ENCODE measurements around the gene GOLGA8N. TPM values are rescaled to one million over a fixed set of nuclear protein-coding genes. Genes with fewer than 3 reads are reported as not detected.

The GOLGA8N gene
- total RNA-seq, 6 experiments from 2014 or later, result 3.2 to 32.1 (median 6.0) TPM

- no peak for ATAC-seq
- H3K9me3 ChIP-seq, result no peaks in the 10 kb centered on the region
- H3K27ac ChIP-seq, result no peak overlapping the region
- DNase-seq, result no peak
- H3K4me1 ChIP-seq, result peaks cover 0 to 3% (median 0%) of the 10 kb centered on the region in 4 donors
- intact Hi-C loops (cut with DNase I), result no loop called here
- H3K36me3 ChIP-seq, result no peaks in the 10 kb centered on the region
- no peaks in the 10 kb centered on the region for H3K27me3 ChIP-seq
- no peak for TF ChIP-seq CTCF (IDR thresholded peaks at IDR 0.05)
- TF ChIP-seq POLR2A (IDR thresholded peaks at IDR 0.05), result no peak
- no peak overlapping the region for H3K4me3 ChIP-seq
- 57% methylated on average over 5 of the region's 5 CpGs for WGBS (ENCODE audit: insufficient coverage, low coverage, low lambda C conversion rate, missing lambda C conversion rate)
Measured at GRCh38 chr15:32646291-32646690, 53.0 kb downstream of the GOLGA8N start.

GRCh38 chr15:32649342-32649741 lies 56.1 kb downstream of the GOLGA8N start:
- H3K27me3 ChIP-seq, result no peaks in the 10 kb centered on the region
- H3K36me3 ChIP-seq, result no peaks in the 10 kb centered on the region
- peaks cover 0 to 3% (median 0%) of the 10 kb centered on the region in 4 donors for H3K4me1 ChIP-seq
- no peak overlapping the region for H3K4me3 ChIP-seq
- intact Hi-C loops (cut with DNase I), result no loop called here
- TF ChIP-seq POLR2A (IDR thresholded peaks at IDR 0.05), result no peak
- TF ChIP-seq CTCF (IDR thresholded peaks at IDR 0.05), result peak; percentile 15 to 47 (median 38)
- H3K27ac ChIP-seq, result no peak overlapping the region
- WGBS (ENCODE audit: insufficient coverage, low coverage, low lambda C conversion rate, missing lambda C conversion rate), result 54% methylated on average over 5 of the region's 5 CpGs
- ATAC-seq (peak; percentile 82 to 89 (median 84)), DNase-seq (peak in 1 of 3 donors; percentile 50)
- no peaks in the 10 kb centered on the region for H3K9me3 ChIP-seq

- WGBS (ENCODE audit: insufficient coverage, low coverage, low lambda C conversion rate, missing lambda C conversion rate), result 31% methylated on average over 6 of the region's 6 CpGs
- Histone ChIP-seq H3K27me3 (no peaks in the 10 kb centered on the region), H3K9me3 (no peaks in the 10 kb centered on the region), H3K4me1 (peaks cover 0 to 3% (median 0%) of the 10 kb centered on the region in 4 donors), H3K4me3 (no peak overlapping the region), H3K27ac (no peak overlapping the region), H3K36me3 (no peaks in the 10 kb centered on the region)
- DNase-seq (peak; percentile 44 to 62 (median 59)), ATAC-seq (peak; percentile 94 to 97 (median 96))
- intact Hi-C loops (cut with DNase I), result no loop called here
- TF ChIP-seq CTCF (IDR thresholded peaks at IDR 0.05) (peak; percentile 75 to 94 (median 90)), POLR2A (IDR thresholded peaks at IDR 0.05) (no peak)
Measured at GRCh38 chr15:32651229-32651837, 58.1 kb downstream of the GOLGA8N start.

GRCh38 chr15:32652178-32652577 lies 58.9 kb downstream of the GOLGA8N start:
- intact Hi-C loops (cut with DNase I), result no loop called here
- ATAC-seq (no peak), DNase-seq (no peak)
- no peak overlapping the region for H3K4me3 ChIP-seq
- WGBS (ENCODE audit: insufficient coverage, low coverage, low lambda C conversion rate, missing lambda C conversion rate), result 68% methylated on average over 3 of the region's 3 CpGs
- H3K4me1 ChIP-seq, result peaks cover 0 to 5% (median 0%) of the 10 kb centered on the region in 4 donors
- no peaks in the 10 kb centered on the region for H3K27me3 ChIP-seq
- no peak overlapping the region for H3K27ac ChIP-seq
- H3K9me3 ChIP-seq, result no peaks in the 10 kb centered on the region
- TF ChIP-seq CTCF (IDR thresholded peaks at IDR 0.05), result no peak
- no peak for TF ChIP-seq POLR2A (IDR thresholded peaks at IDR 0.05)
- no peaks in the 10 kb centered on the region for H3K36me3 ChIP-seq

Measured in right lobe of liver (tissue), 6 donors.